CD1c-positive myeloid dendritic cell (primary cell): ENCODE results near the gene BMP8B.

ENCODE experiments used
- DNase-seq: peaks from one replicate; pipeline ENCODE4 v3.0.0-alpha.2; 2016; ENCODE audit errors: extremely low spot score

The BMP8B gene

DNA sequence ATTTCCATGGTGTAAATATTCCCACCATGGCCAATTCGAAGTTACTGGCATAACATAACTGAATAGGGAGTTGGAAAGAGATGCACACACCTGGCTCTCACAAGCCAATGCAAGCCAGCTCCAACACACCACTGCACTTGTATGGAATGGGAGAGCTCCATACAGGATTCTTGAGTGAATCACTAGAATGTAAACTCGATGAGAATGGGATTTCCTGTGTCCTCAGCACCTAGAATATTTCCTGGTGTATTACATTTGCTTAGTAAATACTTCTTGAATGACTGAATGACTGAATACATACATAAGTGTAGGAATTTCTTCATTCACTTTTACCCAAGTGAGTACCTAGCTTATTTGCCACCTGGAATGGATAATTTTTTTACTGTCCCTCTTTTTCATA lies 66.2 kb downstream of the BMP8B start:
- no peak for DNase-seq

GRCh38 chr1:39721664-39722063 lies 67.0 kb downstream of the BMP8B start:
- no peak for DNase-seq

DNA sequence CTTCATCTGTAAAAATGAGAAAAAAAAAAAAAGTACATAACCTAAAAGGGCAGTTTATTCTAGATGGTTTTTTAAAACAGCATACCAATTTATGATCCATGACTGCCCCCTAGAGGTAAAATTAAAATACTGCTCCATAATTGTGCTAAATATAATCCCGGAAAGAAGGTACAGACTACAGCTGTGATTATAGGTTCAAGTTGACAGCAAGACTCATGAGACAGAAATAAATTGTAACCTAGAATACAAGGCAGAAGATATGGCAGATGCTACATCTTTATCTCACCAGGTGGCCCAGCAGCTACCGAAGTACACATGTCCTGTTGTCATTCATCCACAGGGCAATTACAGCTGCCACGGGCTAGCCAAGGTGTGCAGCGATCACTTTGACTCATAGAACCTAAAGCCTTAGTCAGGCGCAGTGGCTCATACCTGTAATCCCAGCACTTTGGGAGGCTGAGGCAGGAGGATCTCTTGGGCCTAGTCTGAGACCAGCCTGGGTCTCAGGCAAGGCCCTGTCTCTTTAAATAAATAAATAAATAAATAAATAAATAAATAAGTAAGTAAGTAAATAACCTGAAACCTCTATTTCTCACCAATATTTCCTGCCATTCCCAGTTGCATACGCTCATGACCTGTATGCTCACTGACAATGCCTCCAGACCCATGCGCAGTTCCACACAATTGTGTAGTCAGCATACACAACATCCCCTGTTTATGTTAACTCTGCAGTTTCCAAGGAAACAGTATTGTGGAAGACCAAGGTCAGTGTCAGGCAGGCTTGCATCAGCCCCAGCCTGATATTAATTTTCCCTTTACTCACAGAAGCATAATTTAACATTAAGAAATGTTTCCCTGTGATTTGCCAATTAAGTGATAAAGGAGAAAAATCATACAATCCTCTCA lies 68.3 kb downstream of the BMP8B start:
- DNase-seq: peak; percentile 84

GRCh38 chr1:39717809-39718208 lies 70.9 kb downstream of the BMP8B start:
- DNase-seq: no peak

DNA sequence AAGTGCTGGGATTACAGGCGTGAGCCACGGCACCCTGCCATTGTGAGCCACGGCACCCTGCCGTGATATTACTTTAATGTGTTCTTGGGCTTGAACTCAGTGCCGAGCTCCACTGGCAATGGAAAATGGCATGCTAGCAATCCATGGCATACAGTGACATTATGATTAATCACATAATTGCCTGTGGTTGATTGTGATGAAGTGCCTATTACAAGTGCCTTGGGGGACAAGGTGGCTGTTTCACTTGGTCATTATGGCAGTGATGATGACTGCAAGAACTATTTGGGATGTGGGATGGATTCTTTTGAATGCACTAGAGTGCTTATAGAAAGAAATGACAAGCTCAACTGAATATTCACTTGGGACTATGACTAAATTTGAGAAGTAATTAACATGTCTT lies 75.1 kb downstream of the BMP8B start:
- DNase-seq: no peak

- DNase-seq: no peak
Observed at GRCh38 chr1:39711966-39712340, 76.7 kb downstream of the BMP8B start.

DNA sequence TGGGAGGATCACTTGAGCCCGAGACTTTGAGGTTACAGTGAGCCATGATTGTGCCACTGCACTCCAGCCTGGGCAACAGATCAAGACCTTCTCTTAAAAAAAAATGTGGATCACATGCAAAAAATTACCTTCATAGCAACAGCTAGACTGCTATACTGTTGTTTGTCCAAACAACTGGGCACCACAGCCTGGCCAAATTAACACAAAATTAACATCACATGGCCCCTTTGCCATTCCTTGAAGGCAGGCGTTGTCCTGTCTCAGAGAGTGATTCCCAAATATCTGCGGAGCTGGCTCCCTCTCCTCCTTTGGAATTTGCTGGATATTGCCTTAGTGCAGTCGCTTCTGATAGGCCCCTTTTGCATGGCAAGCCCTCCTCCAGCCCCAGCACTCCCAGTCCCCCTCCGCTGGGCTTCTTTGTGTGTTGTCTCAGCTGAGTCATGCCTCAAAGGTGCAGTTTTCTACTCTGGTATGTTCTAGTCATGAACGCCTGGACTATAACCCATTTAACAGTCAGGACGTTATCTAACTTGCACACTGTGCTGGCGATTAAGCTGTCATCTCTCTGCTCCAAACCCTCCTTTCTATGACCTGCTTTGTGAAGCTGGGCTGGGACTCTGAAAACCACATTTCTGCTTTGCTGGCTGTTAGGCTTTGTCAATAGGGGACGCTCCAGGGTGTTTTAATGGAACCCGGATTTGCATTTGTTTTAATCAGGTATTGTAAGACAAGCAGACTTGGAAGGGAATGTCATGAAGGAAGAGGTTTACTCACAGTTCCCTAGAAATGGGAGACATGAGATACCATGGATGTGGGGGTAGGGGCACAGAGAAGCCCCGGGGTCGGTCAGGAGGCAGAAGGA lies 77.3 kb downstream of the BMP8B start:
- DNase-seq: no peak

- DNase-seq: no peak
Observed at GRCh38 chr1:39707506-39707905, 81.2 kb downstream of the BMP8B start.
